Prostate gland (tissue), 2 donors: Measurements from ENCODE around the gene CCT4. TPM values are rescaled to one million over a fixed set of nuclear protein-coding genes. Genes with fewer than 3 reads are reported as not detected.
"Not testable (repeated sequence)": the region's sequence is repeated elsewhere in the genome, so short reads cannot be mapped to it uniquely, and the experiment has no call there.

Experiments used
- DNase-seq: peaks from one replicate; pipeline ENCODE4 v3.0.0-alpha.2; 2019; ENCODE audit warnings: low spot score
- H3K27ac ChIP-seq, 2 donors: fragments of 200-600 bp; sonication (generic); 2 replicates each; pipeline ENCODE4 v1.5.1; 2017 to 2019
- H3K27me3 ChIP-seq: fragments of 200-600 bp; sonication (generic); replicated peaks from 2 replicates; pipeline ENCODE4 v1.5.1; 2019; ENCODE audit not compliant: insufficient read depth
- H3K36me3 ChIP-seq, 2 donors: fragments of 200-600 bp; sonication (generic); 1 replicate in 1 of 2; 2 replicates in 1 of 2; pipeline versions ENCODE4 v1.5.1 to v1.8.1; 2017 to 2019
- H3K4me1 ChIP-seq: fragments of 200-600 bp; sonication (generic); replicated peaks from 2 replicates; pipeline ENCODE4 v1.5.1; 2019
- H3K4me3 ChIP-seq, 2 donors: fragments of 200-600 bp; sonication (generic); 2 replicates each; pipeline ENCODE4 v1.5.1; 2017 to 2019
- H3K9me3 ChIP-seq: fragments of 200-600 bp; sonication (generic); 2 replicates; pipeline ENCODE4 v1.5.1; 2017
- POLR2A ChIP-seq: fragments of 450-650 bp; IDR thresholded peaks from one replicate; pipeline ENCODE4 v1.6.1; 2016; ENCODE audit warnings: antibody characterized with exemption, mild to moderate bottlenecking
- POLR2AphosphoS5 ChIP-seq: sonication (generic); formaldehyde crosslinking; IDR thresholded peaks from one replicate; pipeline ENCODE4 v1.6.1; 2017; ENCODE audit warnings: antibody characterized with exemption
- WGBS: methylation state at CpG from one replicate; pipeline ENCODE4 v1.1.5; 2018; 5-methylcytosine and 5-hydroxymethylcytosine counted together
- intact Hi-C: fragments of 100-400 bp; cut with DNase I; formaldehyde crosslinking; loops from one replicate; pipeline ENCODE4 v1.14.2; 2022
- total RNA-seq, 2 donors: library from RNA; depleted of rRNA; stranded (reverse); fragments of >200 nt; gene quantifications; one replicate each; pipeline ENCODE4 v1.1.0, GENCODE V29; 2016
- TF ChIP-seq, protein P1 (sequence below), 4 experiments: fragments of 200-600 bp in 2 of 4; fragments of 450-650 bp in 2 of 4; sonication (generic) in 2 of 4; IDR thresholded peaks; 1 replicate in 3 of 4; 2 replicates in 1 of 4; pipeline ENCODE4 v1.5.1; 2016 to 2019; ENCODE audit warnings: antibody characterized with exemption in 4 of 4, mild to moderate bottlenecking in 2 of 4, moderate library complexity in 2 of 4

The CCT4 gene
- total RNA-seq, 2 donors from 2014 or later = 77.6 to 89.6 TPM

GRCh38 chr2:61878761-61879160 lies 9.7 kb downstream of the CCT4 start:
- H3K4me3 ChIP-seq = no peak overlapping the region
- no peak for DNase-seq
- no peaks in the 10 kb centered on the region for H3K9me3 ChIP-seq
- intact Hi-C loops = no loop called here
- H3K27me3 ChIP-seq = no peaks in the 10 kb centered on the region
- peaks cover 3 to 13% of the 10 kb centered on the region in 2 donors for H3K36me3 ChIP-seq
- no peaks in the 10 kb centered on the region for H3K4me1 ChIP-seq
- TF ChIP-seq POLR2AphosphoS5 (no peak), POLR2A (no peak)
- TF ChIP-seq, protein P1, sequence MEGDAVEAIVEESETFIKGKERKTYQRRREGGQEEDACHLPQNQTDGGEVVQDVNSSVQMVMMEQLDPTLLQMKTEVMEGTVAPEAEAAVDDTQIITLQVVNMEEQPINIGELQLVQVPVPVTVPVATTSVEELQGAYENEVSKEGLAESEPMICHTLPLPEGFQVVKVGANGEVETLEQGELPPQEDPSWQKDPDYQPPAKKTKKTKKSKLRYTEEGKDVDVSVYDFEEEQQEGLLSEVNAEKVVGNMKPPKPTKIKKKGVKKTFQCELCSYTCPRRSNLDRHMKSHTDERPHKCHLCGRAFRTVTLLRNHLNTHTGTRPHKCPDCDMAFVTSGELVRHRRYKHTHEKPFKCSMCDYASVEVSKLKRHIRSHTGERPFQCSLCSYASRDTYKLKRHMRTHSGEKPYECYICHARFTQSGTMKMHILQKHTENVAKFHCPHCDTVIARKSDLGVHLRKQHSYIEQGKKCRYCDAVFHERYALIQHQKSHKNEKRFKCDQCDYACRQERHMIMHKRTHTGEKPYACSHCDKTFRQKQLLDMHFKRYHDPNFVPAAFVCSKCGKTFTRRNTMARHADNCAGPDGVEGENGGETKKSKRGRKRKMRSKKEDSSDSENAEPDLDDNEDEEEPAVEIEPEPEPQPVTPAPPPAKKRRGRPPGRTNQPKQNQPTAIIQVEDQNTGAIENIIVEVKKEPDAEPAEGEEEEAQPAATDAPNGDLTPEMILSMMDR (IDR thresholded peaks at IDR 0.05) = no peak
- 93% methylated on average over 3 of the region's 3 CpGs for WGBS
- H3K27ac ChIP-seq = no peak overlapping the region

DNA sequence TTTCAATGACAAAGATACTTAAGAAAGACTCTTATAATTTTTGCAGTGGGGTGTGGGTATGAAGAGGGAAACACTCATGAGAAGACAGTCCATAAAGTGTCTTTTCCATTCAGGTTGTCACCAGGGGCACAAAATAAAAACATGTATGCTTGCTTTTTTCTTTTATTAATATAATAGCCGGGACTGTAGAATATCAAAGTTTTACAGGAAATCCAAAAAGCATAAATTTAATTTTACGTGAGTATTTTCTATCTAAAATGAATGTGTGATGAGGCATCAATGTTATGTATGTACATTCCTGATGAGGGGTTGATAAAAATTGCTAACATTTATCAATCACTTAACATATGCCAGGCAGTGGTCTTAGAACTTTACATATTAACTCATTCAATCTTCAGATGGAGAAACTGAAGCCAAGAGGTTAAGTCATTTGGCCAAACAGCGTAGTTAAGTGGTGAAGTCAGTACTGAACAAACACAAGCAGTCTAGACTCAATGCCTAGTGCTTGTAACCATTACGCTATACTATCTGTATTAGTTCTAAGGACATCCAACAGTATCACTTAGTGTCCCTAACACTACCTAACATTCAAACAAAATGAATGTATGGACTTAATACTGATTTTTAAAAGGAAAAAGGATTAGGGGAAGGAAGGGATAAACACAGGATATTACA lies 10.7 kb downstream of the CCT4 start:
- intact Hi-C loops = no loop called here
- 88% methylated on average over 4 of the region's 4 CpGs for WGBS
- no peaks in the 10 kb centered on the region for H3K9me3 ChIP-seq
- no peak overlapping the region for H3K27ac ChIP-seq
- TF ChIP-seq, protein P1 (IDR thresholded peaks at IDR 0.05) = no peak
- TF ChIP-seq POLR2A (no peak), POLR2AphosphoS5 (no peak)
- peaks cover 3 to 9% of the 10 kb centered on the region in 2 donors for H3K36me3 ChIP-seq
- no peaks in the 10 kb centered on the region for H3K4me1 ChIP-seq
- no peak overlapping the region for H3K4me3 ChIP-seq
- no peaks in the 10 kb centered on the region for H3K27me3 ChIP-seq
- no peak for DNase-seq

DNA sequence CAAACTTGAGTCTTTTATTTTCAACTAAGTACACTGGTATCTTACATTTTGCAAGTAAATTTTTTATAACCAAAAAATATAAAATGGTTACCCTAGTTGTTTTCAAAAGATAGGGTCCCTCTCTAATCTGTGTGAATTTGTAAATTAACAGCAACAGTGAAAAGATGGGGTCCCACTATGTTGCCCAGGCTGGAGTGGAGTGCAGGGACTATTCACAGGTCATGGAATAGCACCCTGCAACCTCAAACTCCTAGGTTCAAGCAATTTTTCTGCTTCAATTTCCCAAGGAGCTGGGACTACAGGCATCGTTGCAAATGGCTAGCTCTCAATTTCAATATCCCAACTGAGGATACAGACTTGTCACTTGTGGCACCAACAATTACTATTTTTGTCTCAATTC lies 12.1 kb downstream of the CCT4 start:
- intact Hi-C loops = no loop called here
- peaks cover 4 to 7% of the 10 kb centered on the region in 2 donors for H3K36me3 ChIP-seq

DNA sequence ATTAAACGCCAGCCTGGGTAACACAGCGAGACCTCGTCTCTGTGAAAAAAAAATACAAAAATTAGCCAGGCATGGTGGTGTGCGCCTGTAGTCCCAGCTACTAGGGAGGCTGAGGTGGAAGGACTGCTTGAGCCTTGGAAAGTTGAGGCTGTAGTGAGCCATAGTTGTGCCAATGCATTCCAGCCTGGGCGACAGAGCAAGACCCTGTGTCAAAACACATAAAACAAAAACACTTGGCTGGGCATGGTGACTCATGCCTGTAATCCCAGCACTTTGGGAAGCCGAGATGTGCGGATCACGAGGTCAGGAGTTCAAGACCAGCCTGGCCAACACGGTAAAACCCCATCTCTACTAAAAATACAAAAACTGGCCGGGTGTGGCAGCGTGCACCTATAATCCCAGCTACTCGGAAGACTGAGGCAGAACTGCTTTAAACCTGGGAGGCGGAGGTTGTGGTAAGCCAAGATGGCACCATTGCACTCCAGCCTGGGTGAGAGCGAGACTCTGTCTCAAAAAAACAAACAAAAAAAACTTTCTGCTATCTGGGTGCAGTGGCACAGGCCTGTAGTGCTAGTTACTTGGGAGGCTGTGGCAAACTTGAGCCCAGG lies 21.9 kb downstream of the CCT4 start:
- H3K27ac ChIP-seq, H3K27me3 ChIP-seq, H3K4me1 ChIP-seq, intact Hi-C loops, H3K4me3 ChIP-seq, H3K36me3 ChIP-seq, H3K9me3 ChIP-seq, DNase-seq: not testable (repeated sequence)
- 95% methylated on average over 14 of the region's 14 CpGs for WGBS

More for the DNA sequence above, 12.1 kb downstream of the CCT4 start:
- Histone ChIP-seq H3K27ac (no peak overlapping the region), H3K4me1 (no peaks in the 10 kb centered on the region), H3K27me3 (no peaks in the 10 kb centered on the region), H3K9me3 (no peaks in the 10 kb centered on the region), H3K4me3 (no peak overlapping the region)
- no peak for TF ChIP-seq POLR2AphosphoS5
- TF ChIP-seq POLR2A = no peak
- TF ChIP-seq, protein P1 (IDR thresholded peaks at IDR 0.05) = no peak
- 92% methylated on average over 1 of the region's 1 CpG for WGBS
- no peak for DNase-seq

DNA sequence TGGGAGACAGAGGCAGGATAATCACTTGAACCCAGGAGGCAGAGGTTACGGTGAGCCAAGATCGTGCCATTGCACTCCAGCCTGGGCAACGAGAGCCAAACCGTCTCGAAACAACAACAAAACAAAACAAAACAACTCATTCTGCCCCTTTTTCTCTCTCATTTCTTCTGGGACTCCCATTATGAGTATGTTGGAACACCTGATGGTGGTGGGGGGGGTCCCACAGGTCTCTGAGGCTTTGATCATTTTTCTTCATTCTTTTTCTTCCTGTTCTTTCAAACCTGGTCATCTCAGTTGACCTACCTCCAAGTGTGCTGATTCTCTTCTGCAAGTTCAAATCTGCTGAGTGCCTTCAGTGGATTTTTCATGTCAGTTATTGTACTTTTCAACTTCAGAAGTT lies 26.4 kb downstream of the CCT4 start:
- no peaks in the 10 kb centered on the region for H3K9me3 ChIP-seq
- no peaks in the 10 kb centered on the region for H3K36me3 ChIP-seq
- no peaks in the 10 kb centered on the region for H3K4me1 ChIP-seq
- H3K27ac ChIP-seq = no peak overlapping the region
- 93% methylated on average over 5 of the region's 5 CpGs for WGBS
- no peaks in the 10 kb centered on the region for H3K27me3 ChIP-seq
- TF ChIP-seq POLR2A (no peak), POLR2AphosphoS5 (no peak)
- TF ChIP-seq, protein P1 (IDR thresholded peaks at IDR 0.05) = no peak
- H3K4me3 ChIP-seq = no peak overlapping the region
- no peak for DNase-seq
- intact Hi-C loops = no loop called here
